HG03280 (cell line): Measurements from ENCODE around the gene ATG10.
A peak's percentile ranks its signal among the peaks of the same experiment; 100 is the strongest.
"Not testable (repeated sequence)": the region's sequence is repeated elsewhere in the genome, so short reads cannot be mapped to it uniquely, and the experiment has no call there.

Source experiments
- ATAC-seq: cut with Tn5 transposase; IDR thresholded peaks from one replicate; pipeline ENCODE4 v1.9.1; 2021; ENCODE audit warnings: mild to moderate bottlenecking, moderate library complexity; ENCODE audit not compliant: unreplicated experiment

ATG10 gene

DNA sequence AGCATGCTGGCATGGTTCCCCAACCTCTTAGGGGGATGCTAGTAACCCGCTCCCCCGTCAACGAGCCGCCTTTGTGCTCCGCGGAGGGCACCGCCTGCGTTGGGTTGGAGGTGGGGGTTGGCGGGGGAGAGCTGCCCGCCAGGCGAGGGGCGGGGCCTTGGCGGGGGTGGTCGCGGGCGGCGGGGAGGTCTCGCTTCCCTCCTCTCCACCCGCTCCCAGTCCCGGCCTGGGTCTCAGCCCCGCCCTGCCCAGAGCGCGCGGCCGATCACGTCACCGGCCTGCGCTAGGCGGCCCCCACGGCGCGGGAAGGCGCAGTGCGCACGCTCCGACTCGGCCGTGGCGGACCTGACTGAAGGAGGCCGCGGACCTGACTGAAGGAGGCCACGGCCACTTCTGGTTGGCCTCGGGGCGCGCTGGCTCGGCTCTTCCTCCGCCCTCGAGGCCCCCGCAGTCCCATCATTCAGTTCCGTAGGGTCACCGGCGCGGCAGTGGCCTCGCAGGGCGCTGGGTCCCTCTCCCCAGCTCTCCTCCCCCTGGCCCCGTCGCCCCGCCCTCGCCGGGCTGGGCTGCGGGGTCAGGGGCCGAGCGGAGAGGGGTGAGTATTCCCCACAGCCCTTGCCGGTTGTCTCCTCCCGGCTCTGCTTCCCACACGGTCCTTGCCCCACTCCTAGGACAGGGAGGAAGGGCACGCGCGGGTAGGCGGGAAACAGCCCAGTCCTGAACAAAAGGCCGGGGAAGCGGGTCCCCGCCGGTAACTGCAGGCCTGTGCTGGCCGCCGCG is at the start of gene ATG10:
TSS of gene ATG10 (plus strand) at position 312 of the 780 bp plus-strand sequence. CDS start 15,548 bp downstream, outside the sequence.
- ATAC-seq: peak; percentile 96

DNA sequence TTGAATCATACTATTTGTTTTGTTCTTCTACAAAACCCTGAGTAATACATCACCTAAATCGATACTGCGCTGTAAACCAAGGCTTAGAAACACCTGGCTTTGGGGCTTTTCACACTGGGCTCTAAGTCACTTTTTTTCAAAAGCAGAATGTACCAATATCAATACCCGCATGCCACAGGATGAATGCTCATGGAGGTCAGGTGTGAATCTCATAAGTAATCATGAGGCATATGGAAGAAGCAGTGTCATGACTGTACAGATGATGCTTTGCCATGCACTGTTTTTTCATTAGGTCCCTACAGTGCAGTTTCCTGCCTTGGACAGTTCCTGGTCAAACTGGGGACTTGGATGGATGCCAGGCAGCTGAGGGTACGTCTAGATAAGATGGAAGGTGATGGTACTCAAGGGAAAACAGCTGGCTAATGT is 49.0 kb upstream of the ATG10 start:
- ATAC-seq: no peak

- no peak for ATAC-seq
Observed at GRCh38 chr5:81924442-81924841, 47.4 kb upstream of the ATG10 start.

DNA sequence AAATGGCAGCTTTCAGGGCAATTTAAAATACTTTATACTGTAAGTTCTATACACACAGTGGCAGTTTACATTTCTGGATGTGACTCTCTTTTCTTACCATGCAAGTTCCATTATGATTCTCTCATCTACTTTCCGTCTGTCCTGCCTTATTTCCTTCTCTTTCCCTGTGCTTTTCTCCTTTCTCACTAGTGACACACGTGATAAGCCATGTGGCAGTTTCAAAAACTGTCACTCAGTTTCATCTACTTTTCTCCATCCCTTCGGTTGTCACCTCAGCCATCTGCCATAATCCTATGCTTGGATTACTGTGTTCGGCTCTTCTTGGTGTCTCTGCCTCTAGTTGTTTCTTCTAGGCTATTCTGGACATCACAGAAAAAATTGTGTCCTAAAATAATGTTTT is 46.8 kb upstream of the ATG10 start:
- ATAC-seq: no peak

- ATAC-seq: no peak
Observed at GRCh38 chr5:81925981-81926380, 45.8 kb upstream of the ATG10 start.

DNA sequence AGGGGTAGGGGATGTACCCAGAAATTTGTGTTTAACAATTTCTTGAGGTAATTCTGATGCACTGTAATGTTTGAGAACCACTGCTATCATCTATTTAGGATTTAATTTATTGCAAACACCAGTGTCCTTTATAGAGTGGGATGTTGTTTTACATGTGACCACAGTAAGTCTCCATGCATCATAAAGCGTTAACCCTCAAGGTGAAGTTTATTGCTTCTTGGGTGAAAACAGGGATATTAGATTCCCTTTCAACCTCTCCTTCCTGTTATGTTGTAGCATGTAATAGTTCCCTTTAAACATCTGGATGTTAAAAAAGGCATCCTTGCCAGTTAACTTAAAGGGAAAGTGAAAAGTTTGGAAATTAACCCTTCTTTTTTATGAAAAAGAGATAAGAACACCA is 35.8 kb upstream of the ATG10 start:
- no peak for ATAC-seq

DNA sequence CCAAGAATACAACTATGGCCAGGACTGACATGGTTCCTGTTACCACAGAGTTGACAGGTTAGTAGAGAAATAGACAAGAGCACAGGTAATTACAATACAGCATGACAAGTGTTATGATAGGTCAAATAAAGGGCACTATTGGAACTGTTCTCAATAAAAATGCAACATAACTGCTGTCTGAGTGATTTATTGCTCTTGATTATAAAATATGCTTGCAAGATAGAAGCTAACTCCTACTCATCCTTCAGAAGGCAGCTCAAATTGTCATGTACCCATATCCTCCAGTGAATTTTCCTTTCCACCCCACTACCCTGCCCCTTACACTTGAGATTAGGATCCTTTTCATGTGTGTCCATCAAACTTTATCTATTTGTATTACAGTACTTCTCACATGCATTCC is 35.1 kb upstream of the ATG10 start:
- no peak for ATAC-seq

GRCh38 chr5:81942746-81943145 is 29.1 kb upstream of the ATG10 start:
- ATAC-seq: no peak

DNA sequence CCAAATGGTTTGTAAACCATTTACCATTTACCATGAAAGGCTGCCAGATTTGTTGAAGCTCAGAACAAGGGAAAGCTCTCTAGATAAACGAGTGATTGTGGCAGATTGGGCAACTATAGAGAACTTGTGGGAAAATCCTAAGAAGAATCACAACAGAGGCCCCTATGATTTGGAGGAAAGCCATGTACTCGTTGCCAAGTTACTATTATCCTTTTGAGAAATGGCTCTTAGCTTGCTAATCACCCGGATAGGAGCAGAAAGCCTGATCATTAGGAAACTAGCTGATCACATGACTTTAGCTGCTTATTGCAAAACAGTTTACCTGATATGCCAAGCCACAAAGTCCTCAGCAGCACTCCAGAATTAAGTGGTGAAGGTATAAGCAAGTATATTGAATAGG is 23.5 kb upstream of the ATG10 start:
- ATAC-seq: no peak

GRCh38 chr5:81949462-81949861 is 22.4 kb upstream of the ATG10 start:
- no peak for ATAC-seq

- ATAC-seq: no peak
Observed at GRCh38 chr5:81950996-81951395, 20.8 kb upstream of the ATG10 start.

GRCh38 chr5:81954796-81955195 is 17.0 kb upstream of the ATG10 start:
- ATAC-seq: not testable (repeated sequence)

DNA sequence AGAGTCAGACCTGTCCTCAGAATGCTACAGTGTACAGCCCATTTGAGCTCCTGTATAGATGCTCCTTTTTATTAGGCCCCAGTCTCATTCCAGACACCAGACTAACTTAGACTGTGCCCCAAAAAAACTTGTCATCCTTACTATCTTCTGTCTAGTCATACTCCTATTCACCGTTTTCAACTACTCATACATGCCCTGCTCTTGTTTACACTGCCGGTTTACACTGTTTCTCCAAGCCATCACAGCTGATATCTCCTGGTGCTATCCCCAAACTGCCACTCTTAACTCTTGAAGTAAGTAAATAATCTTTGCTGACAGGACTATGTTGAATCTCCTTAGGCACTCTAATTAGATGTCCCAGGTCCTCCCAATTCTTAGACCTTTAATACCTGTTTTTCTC is 13.7 kb upstream of the ATG10 start:
- ATAC-seq: not testable (repeated sequence)

DNA sequence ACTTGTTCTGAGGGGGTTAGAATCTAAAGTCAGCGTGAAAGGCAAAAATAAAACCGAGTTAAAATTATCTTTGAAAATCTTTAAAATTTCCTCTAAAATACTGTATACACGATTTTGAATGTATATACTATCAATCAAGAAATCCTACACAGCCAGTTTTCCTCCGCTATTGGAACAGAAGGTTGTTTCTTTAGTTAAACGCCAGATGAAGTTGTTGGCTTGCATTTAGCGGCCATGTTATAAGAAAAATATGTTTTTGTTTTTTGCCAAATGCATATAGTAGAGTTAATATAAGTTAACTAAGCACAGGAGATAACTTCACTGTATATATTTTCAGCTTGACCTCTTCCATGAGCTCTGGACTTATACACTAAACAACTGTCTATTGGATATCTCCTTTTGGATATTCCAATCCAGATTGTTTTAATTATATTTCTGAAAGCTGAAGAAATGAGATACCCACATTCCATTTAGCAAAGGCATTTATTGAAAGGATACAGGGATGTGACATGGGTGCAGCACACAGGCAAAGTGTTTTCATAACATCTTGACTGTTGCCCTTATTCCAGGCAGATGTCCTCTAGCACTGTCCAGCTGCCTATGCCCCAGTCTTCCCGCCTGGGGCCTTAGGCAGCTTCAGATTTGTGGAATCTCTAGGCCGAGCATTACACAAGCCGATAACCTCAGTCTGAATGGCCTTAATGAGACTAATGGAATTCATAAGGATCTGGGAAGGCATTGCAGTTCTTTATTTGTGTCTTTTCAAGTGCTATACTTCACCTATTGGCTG is 10.0 kb upstream of the ATG10 start:
- ATAC-seq: no peak

DNA sequence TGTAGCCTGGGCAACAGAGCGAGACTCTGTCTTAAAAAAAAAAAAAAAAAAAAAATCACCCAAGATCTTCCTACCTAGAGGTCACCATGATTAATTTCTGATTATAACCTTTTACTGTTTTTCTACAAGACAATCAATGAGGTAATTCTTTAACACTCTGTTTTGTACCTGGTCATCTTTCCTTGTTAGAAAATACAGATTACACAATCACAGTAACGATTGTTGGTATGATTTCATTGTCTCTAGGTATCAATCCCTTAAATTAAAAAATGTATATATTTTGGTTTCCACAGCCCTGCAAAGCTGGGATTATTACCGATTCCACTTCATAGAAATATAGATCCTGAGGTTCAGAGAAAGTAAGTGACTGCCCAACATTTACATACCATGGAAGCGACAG is 8.3 kb upstream of the ATG10 start:
- ATAC-seq: no peak

DNA sequence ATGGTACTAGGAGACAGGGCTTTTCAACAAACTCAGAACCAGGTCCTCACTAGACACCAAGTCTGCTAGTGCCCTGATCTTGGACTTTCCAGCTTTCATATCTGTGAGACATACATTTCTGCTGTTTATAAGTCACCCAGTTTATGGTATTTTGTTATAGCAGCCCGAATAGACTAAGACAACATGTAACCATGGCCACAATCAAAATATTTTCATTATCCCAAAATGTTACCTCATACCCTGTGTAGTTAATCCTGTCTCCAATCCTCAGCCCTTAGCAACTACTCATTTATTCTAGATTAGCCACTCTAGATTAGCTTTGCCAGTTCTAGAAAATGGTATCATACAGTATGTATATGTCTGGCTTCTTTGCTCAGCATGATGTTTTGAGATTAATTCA is 6.3 kb upstream of the ATG10 start:
- no peak for ATAC-seq

DNA sequence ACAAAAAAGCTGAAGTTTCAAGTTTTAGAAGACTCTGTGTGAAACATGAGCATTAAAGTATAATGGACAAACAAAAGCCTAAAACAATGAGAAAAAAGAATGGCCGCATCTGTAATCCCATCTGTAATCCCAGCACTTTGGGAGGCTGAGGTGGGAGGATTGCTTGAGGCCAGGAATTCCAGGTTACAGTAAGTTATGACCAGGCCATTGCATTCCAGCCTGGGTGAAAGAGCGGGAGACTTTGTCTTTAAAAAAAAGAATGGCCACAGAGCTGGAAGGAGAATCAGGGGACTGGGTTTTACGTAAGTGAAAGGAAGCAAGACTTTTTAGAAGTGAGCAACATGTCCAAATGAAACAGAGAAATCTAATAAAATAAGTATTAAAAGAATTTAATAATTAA is 2.6 kb upstream of the ATG10 start:
- no peak for ATAC-seq

- no peak for ATAC-seq
Observed at GRCh38 chr5:81969912-81970311, 1.9 kb upstream of the ATG10 start.

DNA sequence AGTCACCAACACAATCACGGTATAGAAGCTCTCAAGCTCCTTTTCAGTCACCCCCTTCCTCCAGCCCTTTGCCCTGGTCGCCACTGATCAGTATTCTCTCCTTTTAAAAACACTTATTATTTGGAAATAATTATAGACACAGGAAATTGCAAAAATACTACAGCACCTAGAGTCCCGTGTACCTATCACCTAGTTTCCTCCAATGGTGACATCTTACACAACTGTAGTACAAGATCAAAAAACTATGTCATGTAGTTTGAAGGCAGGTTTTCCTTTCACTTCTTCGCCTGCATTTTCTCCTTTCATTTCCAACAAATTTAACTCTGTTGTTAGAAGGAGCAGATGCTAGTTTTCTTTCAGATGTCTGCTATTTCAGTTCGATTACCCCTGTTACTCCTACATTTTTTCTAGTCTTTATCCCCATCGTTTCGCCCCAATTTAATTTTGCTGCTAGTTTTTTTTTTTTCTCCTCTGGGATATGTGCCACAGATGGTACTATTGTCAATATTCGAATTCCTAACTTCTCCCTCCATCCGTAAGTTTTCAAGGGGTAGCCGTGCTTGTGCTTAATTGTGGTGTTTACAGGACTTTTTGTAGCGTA is 612 bp upstream of the ATG10 start:
- ATAC-seq: peak; percentile 23

GRCh38 chr5:81972492-81972783 is 615 bp downstream of the ATG10 start:
- peak; percentile 38 for ATAC-seq

DNA sequence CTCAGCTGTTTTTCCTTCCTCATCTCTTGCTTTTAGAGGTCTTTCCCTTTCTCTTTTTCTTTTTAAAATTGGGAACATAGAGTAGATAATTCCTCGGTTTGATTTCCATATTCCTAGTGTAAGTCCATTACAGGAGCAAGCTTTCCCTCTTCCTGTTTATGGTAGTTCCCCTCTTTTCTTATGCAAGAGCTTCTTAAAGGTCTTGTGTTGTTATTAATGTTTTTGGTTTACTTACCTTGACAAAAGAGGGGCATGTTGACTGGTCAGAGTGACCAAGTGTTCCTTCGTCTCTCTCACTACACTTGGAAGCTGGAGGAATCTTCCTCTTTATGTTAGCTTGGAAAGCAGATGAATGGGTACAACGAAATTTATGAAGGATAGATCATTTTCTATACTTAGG is 8.3 kb downstream of the ATG10 start:
- no peak for ATAC-seq
